Camera-type eye (tissue), 1 donor: Measurements from ENCODE around the gene SPRED1. TPM values are rescaled to one million over a fixed set of nuclear protein-coding genes. Genes with fewer than 3 reads are reported as not detected.

Source experiments
- total RNA-seq: library from RNA; depleted of rRNA; stranded (reverse); fragments of >200 nt; gene quantifications from one replicate; pipeline ENCODE4 v1.2.3, GENCODE V29; 2014

Gene SPRED1
- 48.4 TPM for total RNA-seq

GRCh38 chr15:38252481-38253350 lies at the start of gene SPRED1:
TSS of gene SPRED1 (plus strand) at chr15:38252836. CDS start at chr15:38253186, 350 bp downstream.

Other genes starting within 250 kb of the SPRED1 start
- gene FAM98B, start 201.3 kb downstream of the SPRED1 start, total RNA-seq = 39.6 TPM